Mesothelial cell of epicardium (in vitro differentiated cells): ENCODE measurements around the gene NUP214. TPM values are rescaled to one million over a fixed set of nuclear protein-coding genes. Genes with fewer than 3 reads are reported as not detected.

Experiments used
- DNase-seq, 2 experiments: peaks; one replicate each; pipeline ENCODE4 v3.0.0; 2021; ENCODE audit warnings: low spot score in 2 of 2; ENCODE audit not compliant: unreplicated experiment in 2 of 2
- H3K27ac Mint-ChIP-seq: 2 replicates; pipeline ENCODE4 v1.8.0; 2021; ENCODE audit warnings: mixed read lengths
- H3K27me3 Mint-ChIP-seq: 2 replicates; pipeline ENCODE4 v1.8.0; 2021; ENCODE audit warnings: low read depth, mixed read lengths
- H3K36me3 Mint-ChIP-seq: 2 replicates; pipeline ENCODE4 v1.8.0; 2021; ENCODE audit warnings: mixed read lengths
- H3K4me1 Mint-ChIP-seq: 2 replicates; pipeline ENCODE4 v1.8.0; 2021; ENCODE audit warnings: mixed read lengths
- H3K4me3 Mint-ChIP-seq: 2 replicates; pipeline ENCODE4 v1.8.0; 2021; ENCODE audit warnings: mild to moderate bottlenecking, moderate library complexity, mixed read lengths
- H3K9me3 Mint-ChIP-seq: 2 replicates; pipeline ENCODE4 v1.8.0; 2021; ENCODE audit warnings: mixed read lengths
- CTCF ChIP-seq: fragments of 200-600 bp; sonication (generic); IDR thresholded peaks from one replicate; pipeline ENCODE4 v1.5.0; 2021; ENCODE audit warnings: antibody characterized with exemption; ENCODE audit not compliant: unreplicated experiment
- total RNA-seq: library from RNA; stranded (reverse); gene quantifications from 3 replicates; pipeline ENCODE4 v1.2.1, GENCODE V29; 2021

The NUP214 gene
- total RNA-seq, 1 donor from 2014 or later = 69.4 TPM

GRCh38 chr9:131094622-131095021 lies 30.8 kb upstream of the NUP214 start:
- H3K4me3 Mint-ChIP-seq = peak overlapping the region; percentile 53
- H3K9me3 Mint-ChIP-seq = no peaks in the 10 kb centered on the region
- H3K4me1 Mint-ChIP-seq = peaks cover 14% of the 10 kb centered on the region
- peaks cover 29% of the 10 kb centered on the region for H3K27me3 Mint-ChIP-seq
- no peak overlapping the region for H3K27ac Mint-ChIP-seq
- no peak for DNase-seq
- no peaks in the 10 kb centered on the region for H3K36me3 Mint-ChIP-seq
- TF ChIP-seq CTCF = no peak

DNA sequence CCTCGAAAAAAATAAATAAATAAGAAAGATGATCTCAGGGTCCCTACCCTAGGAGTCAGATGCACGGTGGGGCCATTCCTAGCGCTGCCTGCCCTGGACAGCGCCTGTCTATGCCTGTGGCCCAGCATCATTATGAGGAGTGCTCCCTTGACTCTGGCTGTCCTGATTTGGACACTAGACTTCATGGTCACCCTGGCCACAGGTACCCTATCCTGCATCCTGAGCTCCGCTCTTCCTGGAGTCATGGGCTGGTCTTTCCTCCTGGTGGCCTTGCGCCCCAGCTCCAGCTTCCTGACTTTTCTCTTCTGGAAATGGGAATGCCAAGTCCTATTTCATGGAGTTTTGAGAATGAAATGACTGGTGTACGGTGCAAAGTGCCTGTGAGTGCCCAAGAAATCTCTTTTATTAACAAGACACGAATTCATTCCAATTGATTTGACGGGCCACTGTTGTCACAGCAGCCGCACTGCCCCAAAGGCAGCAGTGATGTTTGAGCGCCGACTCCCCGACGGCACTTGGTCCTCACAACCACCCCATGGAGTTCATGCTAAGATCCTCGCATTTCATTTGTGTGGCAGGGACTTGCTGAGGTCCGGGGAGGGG lies 29.6 kb upstream of the NUP214 start:
- H3K27ac Mint-ChIP-seq = no peak overlapping the region

GRCh38 chr9:131096269-131097125 lies 28.9 kb upstream of the NUP214 start, which contains the start of gene AIF1L:
Gene AIF1L, plus strand, starts transcription at chr9:131096531. Its CDS starts 99 bp downstream, at chr9:131096630.
- H3K36me3 Mint-ChIP-seq = no peaks in the 10 kb centered on the region
- no peak for TF ChIP-seq CTCF

More for the DNA sequence above, 29.6 kb upstream of the NUP214 start:
- H3K4me3 Mint-ChIP-seq = peak overlapping the region; percentile 71
- peaks cover 29% of the 10 kb centered on the region for H3K27me3 Mint-ChIP-seq
- peak; percentile 15 for TF ChIP-seq CTCF
- no peaks in the 10 kb centered on the region for H3K36me3 Mint-ChIP-seq
- no peaks in the 10 kb centered on the region for H3K9me3 Mint-ChIP-seq
- H3K4me1 Mint-ChIP-seq = peaks cover 14% of the 10 kb centered on the region
- DNase-seq = no peak

GRCh38 chr9:131097126-131097947 lies 28.0 kb upstream of the NUP214 start:
- Mint-ChIP-seq H3K27ac (no peak overlapping the region), H3K4me1 (peaks cover 14% of the 10 kb centered on the region), H3K27me3 (peaks cover 29% of the 10 kb centered on the region), H3K4me3 (peak overlapping the region; percentile 60), H3K36me3 (no peaks in the 10 kb centered on the region), H3K9me3 (no peaks in the 10 kb centered on the region)
- no peak for TF ChIP-seq CTCF
- DNase-seq = no peak

More at GRCh38 chr9:131096269-131097125, 28.9 kb upstream of the NUP214 start, which contains the start of gene AIF1L:
- peak; percentile 44 to 63 for DNase-seq
- H3K27ac Mint-ChIP-seq = no peak within 1 kb of the TSS
- peaks cover 29% of the 10 kb centered on the region for H3K27me3 Mint-ChIP-seq
- H3K9me3 Mint-ChIP-seq = no peaks in the 10 kb centered on the region
- H3K4me3 Mint-ChIP-seq = peak within 1 kb of the TSS; percentile 71
- H3K4me1 Mint-ChIP-seq = peaks cover 14% of the 10 kb centered on the region

DNA sequence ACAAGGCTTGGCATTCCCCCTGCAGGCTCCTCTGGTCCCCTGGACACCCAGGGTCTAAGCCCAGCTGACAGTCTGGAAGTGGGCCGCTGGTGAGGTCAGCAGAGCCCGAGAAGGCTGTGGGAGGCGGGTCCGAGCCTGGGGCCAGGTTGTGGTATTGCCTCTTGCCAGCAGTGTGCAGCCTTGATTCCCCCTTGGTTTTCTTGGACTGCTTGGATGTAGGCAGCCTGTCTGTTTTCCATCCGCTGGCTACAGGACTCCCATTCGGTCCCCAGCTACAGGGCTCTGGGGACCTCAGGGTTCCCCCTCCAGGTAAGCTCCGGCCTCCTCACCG lies 27.5 kb upstream of the NUP214 start:
- H3K27me3 Mint-ChIP-seq = peaks cover 29% of the 10 kb centered on the region
- H3K4me3 Mint-ChIP-seq = no peak overlapping the region
- no peaks in the 10 kb centered on the region for H3K9me3 Mint-ChIP-seq
- H3K36me3 Mint-ChIP-seq = no peaks in the 10 kb centered on the region
- no peak for TF ChIP-seq CTCF
- H3K27ac Mint-ChIP-seq = no peak overlapping the region
- DNase-seq = no peak
- H3K4me1 Mint-ChIP-seq = peaks cover 14% of the 10 kb centered on the region
